ENCODE measurements around the gene MAGI1. TPM values are rescaled to one million over a fixed set of nuclear protein-coding genes. Genes with fewer than 3 reads are reported as not detected.
"Not testable (repeated sequence)": the region's sequence is repeated elsewhere in the genome, so short reads cannot be mapped to it uniquely, and the experiment has no call there.

The MAGI1 gene
- total RNA-seq, 1 donor from 2014 or later = 34.1 TPM

DNA sequence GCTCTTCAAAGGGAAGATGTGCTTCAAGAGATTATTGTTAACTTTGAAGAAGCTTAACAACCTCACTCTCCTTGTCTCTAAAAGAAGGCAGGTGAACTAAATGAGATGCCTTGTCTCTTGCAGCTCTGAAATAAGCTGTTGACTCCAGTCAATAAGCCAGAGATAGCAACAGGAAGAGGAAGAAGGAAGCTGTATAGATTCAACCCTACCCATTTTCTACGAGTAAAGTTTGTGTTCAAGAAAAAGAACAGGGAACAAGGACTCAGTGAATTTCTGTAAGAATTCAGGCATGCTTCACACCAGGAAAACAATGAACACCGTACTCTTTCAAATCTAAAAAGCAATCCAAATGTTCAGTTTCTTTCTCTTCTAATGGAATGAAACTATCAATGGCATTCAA, 503.5 kb downstream of the MAGI1 start:
- no peak for DNase-seq
- ATAC-seq (ENCODE audit: poor library complexity) = no peak
- intact Hi-C loops (cut with DNase I) = no loop called here

DNA sequence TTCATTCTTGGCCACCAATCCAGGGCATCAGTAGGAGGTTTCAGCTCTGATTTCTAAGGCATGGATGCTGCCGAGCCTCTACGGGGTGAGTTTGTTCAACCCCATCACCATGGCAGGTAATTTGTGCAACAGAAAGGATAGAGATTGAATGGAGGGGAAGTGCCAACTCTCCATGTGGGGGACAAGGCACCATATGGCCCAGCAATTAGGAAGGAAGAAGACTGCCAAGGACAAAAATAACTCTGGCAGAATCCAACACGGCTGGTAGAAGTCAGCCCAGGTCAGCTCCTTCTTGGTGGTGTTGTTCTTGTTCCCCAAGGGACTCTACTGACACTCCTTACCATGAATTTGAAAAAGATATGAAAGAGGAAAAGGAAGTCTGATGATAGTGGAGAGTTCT, 503.9 kb downstream of the MAGI1 start:
- intact Hi-C loops (cut with DNase I) = no loop called here
- DNase-seq (no peak), ATAC-seq (ENCODE audit: poor library complexity) (peak; percentile 84)

DNA sequence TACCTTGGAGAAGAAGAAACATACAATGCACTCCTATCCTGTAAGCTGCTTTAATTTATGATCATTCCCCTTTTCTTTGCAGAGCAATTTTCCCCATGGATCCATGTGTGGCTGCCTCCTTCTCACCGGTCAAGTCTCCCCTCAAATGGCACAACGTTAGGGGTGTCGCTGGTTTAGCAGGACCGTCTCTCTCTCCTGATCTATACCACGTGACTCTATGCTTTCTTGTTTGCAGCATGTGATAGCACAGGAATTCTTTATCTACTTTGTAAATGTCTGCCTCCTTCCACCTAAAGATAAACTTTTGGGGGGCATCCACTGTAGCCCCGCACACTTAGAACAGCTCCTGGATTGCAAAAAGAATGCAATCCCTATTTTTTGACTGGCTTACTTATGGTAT, 506.0 kb downstream of the MAGI1 start:
- ATAC-seq (ENCODE audit: poor library complexity) = no peak
- no peak for DNase-seq
- intact Hi-C loops (cut with DNase I) = no loop called here

DNA sequence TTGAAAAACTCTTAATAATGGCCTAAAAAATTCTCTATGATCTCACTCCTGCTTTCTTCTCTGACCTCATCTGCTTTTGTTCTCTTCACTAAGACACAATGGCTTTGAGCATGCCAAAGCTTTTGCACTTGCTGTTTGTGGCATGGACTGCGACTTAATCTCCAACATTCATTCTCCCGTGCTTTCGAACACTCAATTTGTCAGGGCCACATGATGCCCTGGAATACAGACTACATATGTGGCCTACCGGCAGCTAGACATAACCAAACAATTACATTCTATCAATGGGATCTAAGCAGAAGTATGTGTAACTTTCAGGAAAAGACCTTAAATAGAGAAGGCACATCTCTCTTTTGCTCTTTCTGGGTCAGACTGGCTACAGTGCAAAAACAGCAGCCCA, 506.5 kb downstream of the MAGI1 start:
- intact Hi-C loops (cut with DNase I) = no loop called here
- ATAC-seq (ENCODE audit: poor library complexity) (no peak), DNase-seq (no peak)

DNA sequence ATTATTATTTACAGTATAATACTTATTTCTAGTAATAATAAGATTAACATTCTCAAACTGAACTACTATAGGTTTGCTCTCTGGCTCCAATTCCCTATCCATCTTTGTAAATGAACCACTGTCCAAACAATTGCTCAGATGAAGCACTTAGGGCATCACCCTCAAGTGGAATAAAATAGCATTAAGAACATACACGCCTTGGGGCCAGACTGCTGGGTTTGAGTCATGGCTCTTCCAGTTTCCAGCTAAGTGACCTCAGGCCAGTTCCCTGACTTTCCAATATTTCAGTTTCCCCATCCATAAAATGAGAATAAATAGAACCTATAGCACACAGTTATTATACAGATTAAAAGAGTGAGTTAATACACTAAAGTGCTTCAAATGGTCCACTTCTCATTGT, 507.2 kb downstream of the MAGI1 start:
- ATAC-seq (ENCODE audit: poor library complexity) (no peak), DNase-seq (no peak)
- intact Hi-C loops (cut with DNase I) = no loop called here

DNA sequence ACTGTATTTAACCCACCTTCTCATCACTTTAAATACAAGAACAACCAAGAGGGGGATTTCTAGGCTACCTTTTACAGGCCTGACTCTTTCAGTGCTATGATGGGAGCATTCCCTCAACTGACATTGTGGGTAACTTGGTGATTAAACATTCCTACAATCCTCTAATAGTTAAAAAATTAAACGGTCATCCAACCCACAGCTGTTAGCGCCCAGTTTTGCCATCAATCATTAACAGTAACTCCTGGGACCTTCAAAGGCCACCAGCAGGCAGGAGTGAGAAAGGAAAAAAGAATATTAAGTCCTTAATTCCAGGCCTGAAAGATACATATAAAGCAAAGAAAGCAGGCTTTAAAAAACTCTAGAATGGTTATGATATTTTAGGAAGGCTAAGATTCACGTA, 512.1 kb downstream of the MAGI1 start:
- intact Hi-C loops (cut with DNase I) = no loop called here
- no peak for DNase-seq
- no peak for ATAC-seq (ENCODE audit: poor library complexity)

DNA sequence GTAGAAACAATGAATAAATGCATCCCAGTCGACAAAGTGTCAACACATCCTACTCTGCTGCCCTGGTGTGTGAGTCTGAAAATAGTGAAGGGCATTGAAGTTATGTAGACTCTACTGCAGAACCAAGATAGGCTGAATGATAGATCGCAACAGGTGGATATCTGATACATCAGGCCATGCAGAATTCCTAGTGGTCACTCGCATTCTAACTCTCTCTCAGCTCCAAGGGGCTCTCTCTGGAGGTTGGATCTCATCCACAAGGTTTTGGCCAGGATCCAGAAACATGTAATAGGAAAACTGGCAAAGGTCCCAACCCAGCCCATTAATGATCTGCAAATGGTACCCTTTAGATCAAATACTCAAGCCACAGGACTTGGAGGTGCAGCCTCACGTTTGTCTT, 514.1 kb downstream of the MAGI1 start:
- ATAC-seq (ENCODE audit: poor library complexity) = no peak
- no peak for DNase-seq
- intact Hi-C loops (cut with DNase I) = no loop called here

DNA sequence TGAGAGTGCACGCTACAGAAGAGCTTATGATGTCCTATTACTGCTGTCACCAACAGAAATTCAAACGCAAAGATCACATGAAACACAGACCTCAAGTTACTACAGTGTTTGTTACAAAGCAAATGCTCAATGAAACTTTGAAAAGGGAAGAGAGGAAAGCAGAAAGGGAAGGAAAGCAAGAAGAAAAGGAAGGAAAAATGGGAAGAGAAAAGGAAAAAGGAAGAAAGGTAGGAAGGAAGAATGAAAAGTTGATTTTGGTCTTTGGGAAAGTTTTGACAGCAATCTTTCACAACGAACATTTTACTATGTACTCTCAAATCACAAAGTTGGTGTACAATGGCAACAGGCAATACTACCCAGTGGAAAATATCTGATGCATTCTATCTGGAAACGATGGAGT, 514.8 kb downstream of the MAGI1 start:
- ATAC-seq (ENCODE audit: poor library complexity) (no peak), DNase-seq (no peak)
- intact Hi-C loops (cut with DNase I) = no loop called here

DNA sequence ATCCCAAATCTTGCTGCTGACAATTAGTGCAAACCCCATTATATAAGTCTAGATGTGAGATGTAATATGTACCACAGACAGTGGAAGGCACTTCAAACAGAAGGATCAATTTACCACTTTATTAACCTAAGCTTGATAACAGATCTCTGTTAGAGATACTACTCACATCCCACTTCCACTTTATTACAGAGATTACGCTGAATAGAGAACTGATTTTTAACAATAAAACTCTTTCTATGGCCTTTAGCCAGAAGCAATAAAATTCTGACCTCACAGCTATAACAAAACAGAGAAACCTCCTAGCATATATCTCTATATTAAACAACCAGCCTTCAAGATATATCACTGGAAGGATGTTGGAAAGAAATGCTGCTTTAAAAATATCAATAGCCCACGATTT, 517.7 kb downstream of the MAGI1 start:
- ATAC-seq (ENCODE audit: poor library complexity) = no peak
- no peak for DNase-seq
- intact Hi-C loops (cut with DNase I) = no loop called here

DNA sequence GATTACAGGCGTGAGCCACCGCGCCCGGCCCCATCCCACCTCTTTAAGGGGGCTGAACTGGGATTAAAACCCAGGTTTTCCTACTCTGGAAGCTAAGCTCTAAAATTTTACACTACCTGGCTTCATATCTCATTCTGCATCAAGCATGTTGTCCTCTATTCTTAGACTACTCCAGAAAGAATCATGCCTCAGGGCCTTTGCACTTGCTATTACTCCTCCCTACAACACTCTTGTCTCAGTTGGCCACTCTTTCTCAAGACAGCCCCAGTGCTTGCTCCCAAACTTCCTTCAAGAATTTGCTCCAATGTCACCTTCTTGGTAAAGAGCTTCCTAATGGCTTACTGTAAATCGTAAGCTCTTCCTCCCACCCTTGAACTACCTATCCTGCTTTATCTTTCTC, 521.7 kb downstream of the MAGI1 start:
- ATAC-seq (ENCODE audit: poor library complexity) = no peak
- DNase-seq = no peak
- intact Hi-C loops (cut with DNase I) = no loop called here

DNA sequence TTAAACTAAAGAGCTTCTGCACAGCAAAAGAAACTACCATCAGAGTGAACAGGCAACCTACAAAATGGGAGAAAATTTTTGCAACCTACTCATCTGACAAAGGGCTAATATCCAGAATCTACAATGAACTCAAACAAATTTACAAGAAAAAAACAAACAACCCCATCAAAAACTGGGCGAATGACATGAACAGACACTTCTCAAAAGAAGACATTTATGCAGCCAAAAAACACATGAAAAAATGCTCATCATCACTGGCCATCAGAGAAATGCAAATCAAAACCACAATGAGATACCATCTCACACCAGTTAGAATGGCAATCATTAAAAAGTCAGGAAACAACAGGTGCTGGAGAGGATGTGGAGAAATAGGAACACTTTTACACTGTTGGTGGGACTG, 524.4 kb downstream of the MAGI1 start:
- intact Hi-C loops (cut with DNase I); ATAC-seq (ENCODE audit: poor library complexity); DNase-seq: not testable (repeated sequence)

DNA sequence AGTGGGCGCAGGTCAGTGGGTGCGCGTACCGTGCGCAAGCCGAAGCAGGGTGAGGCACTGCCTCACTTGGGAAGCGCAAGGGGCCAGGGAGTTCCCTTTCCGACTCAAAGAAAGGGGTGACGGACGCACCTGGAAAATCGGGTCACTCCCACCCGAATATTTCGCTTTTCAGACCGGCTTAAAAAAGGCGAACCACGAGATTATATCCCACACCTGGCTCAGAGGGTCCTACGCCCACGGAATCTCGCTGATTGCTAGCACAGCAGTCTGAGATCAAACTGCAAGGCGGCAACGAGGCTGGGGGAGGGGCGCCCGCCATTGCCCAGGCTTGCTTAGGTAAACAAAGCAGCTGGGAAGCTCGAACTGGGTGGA, 529.3 kb downstream of the MAGI1 start:
- intact Hi-C loops (cut with DNase I); ATAC-seq (ENCODE audit: poor library complexity); DNase-seq: not testable (repeated sequence)

DNA sequence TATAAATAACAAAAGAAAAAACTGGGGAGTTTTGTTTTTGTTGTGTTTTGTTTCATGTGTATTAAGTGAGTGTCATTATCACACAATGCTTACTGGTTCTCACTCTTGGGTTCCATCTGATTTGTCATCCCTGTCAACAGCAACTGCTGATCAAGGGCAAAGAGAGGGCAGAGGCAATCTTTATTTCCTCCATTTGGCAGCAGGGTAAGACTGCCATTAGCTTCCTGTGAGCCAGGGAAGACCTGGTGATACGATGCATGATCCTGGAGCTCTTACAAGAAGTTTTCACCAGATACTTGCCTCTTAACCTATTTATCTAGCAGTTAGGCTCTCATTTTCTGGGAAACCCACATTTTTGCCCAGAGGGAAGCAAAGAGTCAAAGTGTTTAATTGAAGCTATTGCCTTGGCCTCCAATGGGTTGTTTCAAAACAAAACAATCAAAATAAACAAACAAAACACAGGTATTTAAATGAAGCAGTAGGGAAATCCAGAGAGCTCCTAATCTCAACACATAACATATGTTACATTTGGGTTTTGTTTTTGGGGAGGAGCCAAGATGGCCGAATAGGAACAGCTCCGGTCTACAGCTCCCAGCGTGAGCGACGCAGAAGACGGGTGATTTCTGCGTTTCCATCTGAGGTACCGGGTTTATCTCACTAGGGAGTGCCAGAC, 529.8 kb downstream of the MAGI1 start:
- intact Hi-C loops (cut with DNase I) = no loop called here
- ATAC-seq (ENCODE audit: poor library complexity) (peak; percentile 76), DNase-seq (no peak)

DNA sequence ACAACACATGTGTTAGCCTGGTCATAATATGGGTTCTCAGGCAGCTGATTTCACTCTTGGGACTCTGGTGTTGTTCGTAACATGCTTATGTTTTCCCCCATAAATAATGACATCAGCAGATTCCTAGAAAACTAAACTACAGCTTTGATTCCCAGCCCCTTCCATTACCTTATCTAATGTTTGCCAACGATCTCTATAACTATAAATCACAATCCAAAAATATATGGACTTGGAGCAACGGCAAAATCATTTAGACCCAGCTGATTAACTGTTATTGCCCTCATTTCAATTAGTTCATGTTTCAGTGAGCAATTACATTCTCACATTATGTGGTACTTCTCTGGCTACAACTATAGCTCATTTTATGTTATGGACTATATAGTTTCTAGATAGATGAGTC, 531.3 kb downstream of the MAGI1 start:
- no peak for DNase-seq
- intact Hi-C loops (cut with DNase I) = no loop called here
- no peak for ATAC-seq (ENCODE audit: poor library complexity)

DNA sequence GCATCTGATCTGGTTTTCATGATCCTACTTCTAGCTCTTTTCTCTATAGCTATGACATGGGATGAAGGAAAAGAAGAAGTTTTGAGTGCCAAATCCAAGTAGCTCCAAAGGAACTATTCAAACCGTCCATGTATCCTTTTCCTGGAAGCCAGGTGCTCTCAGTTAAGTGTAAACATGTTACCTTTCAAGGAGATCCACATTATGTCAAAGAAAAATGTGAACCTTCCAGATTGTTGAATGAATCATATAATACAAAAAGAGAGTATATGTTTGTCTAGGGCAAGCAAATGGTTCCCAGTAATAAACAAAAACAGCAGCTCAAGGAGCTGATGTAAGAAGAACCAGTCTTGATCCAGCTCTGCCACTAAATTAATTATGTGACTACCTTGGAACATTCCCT, 534.9 kb downstream of the MAGI1 start:
- no peak for ATAC-seq (ENCODE audit: poor library complexity)
- intact Hi-C loops (cut with DNase I) = no loop called here

DNA sequence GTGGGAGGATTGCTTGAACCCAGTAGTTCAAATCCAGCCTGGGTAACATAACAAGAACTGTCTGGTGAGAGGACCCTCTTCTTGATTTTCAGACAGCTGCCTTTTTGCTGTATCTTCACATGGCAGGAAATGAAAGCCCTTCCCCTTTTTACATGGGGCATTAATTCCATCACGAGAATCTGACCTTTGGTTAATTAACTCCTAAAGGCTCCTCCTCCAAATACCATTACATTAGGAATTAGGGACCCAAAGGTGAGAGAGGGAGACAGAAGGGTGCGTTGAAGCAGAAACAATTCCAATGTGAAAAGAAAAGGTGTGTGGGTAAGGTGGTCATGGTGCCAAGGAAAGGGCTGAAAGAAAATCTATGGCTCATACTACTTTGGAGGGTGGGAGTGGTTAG, 536.2 kb downstream of the MAGI1 start:
- no peak for DNase-seq
- no peak for ATAC-seq (ENCODE audit: poor library complexity)
- intact Hi-C loops (cut with DNase I) = no loop called here

More for the DNA sequence above, 534.9 kb downstream of the MAGI1 start:
- DNase-seq = no peak

DNA sequence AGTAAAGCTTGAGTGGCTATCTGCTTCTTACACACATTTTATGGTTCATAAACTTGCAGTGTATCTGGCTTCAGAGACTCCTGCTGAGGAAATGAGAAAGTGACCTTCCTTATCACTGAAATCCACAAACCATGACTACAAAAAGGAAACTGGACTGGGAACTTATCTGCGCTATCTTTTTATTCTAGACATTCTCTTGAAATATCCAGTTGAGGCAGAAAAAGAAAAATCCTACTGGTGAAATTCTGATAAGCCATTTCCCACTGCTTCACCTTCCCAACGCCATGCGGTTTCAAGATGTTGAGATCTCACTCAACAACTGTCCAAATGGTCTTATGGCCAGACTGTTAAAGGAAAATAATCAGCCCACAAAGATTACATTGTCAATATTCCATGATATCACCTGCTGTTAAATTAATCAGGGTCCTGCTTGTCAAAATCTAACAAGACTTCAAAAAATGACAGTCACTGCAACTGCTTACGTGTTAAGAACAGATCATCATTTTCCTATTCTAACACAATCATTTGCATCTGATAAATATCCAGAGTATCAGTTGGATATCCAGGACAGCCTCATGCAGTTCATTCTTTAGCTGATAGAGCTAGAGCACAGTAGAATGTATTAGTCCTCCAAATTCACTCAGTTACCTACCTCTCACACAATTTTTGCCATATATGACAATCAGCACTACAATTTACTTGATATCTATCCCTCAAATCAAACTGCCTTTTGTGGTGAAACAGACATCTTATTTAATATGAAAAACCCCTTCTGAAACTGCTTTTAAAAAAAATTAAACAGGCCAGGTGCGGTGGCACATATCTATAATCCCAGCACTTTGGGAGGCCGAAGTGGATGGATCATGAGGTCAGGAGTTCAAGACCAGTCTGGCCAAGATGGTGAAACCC, 538.1 kb downstream of the MAGI1 start:
- intact Hi-C loops (cut with DNase I) = no loop called here
- ATAC-seq (ENCODE audit: poor library complexity) (no peak), DNase-seq (no peak)

DNA sequence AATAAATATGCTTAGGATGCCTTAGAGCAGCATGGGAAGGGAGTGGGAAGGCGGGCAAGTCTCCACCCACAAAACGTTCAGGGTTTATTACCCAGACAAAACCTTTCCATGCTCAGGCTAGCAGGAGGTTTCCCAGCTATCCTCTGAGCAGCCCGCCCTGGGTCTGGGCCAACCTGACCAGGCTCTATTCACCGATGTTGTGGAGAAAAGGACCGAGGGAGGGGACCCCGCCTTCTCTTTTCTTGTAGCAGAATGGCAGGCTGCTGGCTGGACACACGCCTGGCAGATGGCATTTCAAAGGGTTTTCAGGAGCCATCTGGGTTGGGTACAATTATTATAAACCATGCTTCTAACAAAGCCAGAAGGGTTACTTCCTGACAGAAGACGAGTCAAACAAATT, 540.9 kb downstream of the MAGI1 start:
- no peak for ATAC-seq (ENCODE audit: poor library complexity)
- DNase-seq = no peak
- intact Hi-C loops (cut with DNase I) = no loop called here

DNA sequence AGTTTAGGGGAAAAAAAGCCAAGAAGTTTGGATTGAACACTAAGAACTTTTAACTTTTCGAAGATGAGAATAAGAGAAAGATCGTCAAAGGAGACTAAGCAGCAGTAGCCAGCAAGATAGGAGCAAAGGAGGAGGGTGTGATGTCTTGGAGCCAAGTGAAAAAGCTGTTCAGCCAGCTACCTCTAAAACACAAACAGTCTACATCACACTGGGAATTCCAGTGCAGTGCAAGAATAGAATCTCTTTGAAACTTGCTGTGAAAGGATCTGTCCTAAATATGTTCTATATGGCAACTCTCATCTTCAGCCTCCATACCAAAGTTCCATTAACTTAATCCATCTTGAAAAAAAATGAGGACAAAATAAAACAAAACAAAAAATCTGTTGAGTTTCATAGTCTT, 541.5 kb downstream of the MAGI1 start:
- DNase-seq (no peak), ATAC-seq (ENCODE audit: poor library complexity) (no peak)
- intact Hi-C loops (cut with DNase I) = no loop called here

DNA sequence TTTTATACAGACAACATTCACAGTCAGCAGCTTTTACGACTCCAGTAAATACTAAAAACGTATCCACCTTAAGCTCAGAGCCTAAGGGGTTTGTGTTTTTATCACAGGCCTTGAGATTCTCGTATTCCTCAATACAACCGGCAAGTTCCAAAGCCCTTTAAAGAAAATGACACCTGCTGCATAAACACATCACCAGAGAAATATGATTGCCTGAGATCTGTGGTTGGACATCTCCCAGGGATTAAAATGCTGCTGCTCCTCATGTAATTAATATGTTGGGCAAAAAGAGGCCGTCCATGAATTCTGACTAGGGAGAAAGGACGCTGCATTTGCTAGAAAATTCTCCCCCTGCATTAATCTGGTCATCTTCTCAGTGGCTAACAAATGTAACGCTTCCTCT, 544.8 kb downstream of the MAGI1 start:
- intact Hi-C loops (cut with DNase I) = no loop called here
- DNase-seq (no peak), ATAC-seq (ENCODE audit: poor library complexity) (no peak)

Data from Right ventricle myocardium superior (tissue), 1 donor.